ENCODE data around the gene IGFALS. TPM values are rescaled to one million over a fixed set of nuclear protein-coding genes. Genes with fewer than 3 reads are reported as not detected.

Gene IGFALS
- total and polyA plus RNA-seq, 7 donors: 0.12 to 0.38 (median 0.18) TPM; not detected in 3

DNA sequence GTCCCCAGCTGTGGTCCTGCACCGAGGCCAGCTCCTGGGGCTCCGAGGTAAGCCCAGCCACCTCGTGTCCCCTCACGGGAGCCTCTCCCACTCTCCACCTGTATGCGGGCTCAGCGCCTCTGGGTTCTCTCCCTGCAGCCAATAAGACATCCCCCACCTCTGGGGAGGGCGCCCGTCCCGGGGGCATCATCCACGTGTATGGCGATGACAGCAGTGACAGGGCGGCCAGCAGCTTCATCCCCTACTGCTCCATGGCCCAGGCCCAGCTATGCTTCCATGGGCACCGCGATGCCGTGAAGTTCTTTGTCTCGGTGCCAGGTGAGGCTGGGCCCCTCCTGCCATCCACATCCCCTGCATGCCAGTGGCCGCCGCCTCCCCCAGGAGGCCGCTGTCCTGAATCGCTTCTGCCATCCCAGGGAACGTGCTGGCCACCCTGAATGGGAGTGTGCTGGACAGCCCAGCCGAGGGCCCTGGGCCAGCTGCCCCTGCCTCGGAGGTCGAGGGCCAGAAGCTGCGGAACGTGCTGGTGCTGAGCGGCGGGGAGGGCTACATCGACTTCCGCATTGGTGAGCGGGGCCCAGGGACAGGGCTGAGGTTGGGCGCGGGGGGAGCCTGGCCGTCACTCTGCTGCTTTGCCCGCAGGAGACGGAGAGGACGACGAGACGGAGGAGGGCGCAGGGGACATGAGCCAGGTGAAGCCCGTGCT, 25.3 kb downstream of the IGFALS start:
- H3K36me3 ChIP-seq (ENCODE audit: insufficient read depth in 1 of 2, low read depth in 1 of 2): peaks cover 4 to 61% of the 10 kb centered on the region in 2 donors
- TF ChIP-seq, protein P1, sequence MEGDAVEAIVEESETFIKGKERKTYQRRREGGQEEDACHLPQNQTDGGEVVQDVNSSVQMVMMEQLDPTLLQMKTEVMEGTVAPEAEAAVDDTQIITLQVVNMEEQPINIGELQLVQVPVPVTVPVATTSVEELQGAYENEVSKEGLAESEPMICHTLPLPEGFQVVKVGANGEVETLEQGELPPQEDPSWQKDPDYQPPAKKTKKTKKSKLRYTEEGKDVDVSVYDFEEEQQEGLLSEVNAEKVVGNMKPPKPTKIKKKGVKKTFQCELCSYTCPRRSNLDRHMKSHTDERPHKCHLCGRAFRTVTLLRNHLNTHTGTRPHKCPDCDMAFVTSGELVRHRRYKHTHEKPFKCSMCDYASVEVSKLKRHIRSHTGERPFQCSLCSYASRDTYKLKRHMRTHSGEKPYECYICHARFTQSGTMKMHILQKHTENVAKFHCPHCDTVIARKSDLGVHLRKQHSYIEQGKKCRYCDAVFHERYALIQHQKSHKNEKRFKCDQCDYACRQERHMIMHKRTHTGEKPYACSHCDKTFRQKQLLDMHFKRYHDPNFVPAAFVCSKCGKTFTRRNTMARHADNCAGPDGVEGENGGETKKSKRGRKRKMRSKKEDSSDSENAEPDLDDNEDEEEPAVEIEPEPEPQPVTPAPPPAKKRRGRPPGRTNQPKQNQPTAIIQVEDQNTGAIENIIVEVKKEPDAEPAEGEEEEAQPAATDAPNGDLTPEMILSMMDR (IDR thresholded peaks at IDR 0.05): no peak

GRCh38 chr16:1767116-1767994, 26.1 kb downstream of the IGFALS start:
- no peak overlapping the region for H3K4me3 ChIP-seq
- WGBS, 3 donors: 89 to 93% (median 90%) methylated on average over 38 to 42 of the region's 42 CpGs
- TF ChIP-seq, protein P1 (IDR thresholded peaks at IDR 0.05): no peak
- intact Hi-C loops (cut with DNase I): no loop called here
- DNase-seq (peak in 1 of 2 donors; percentile 55), ATAC-seq (no peak)
- no peaks in the 10 kb centered on the region for H3K9me3 ChIP-seq
- peaks cover 5% of the 10 kb centered on the region for H3K4me1 ChIP-seq
- H3K36me3 ChIP-seq (ENCODE audit: insufficient read depth in 1 of 2, low read depth in 1 of 2): peaks cover 4 to 70% of the 10 kb centered on the region in 2 donors
- no peak overlapping the region for H3K27ac ChIP-seq
- H3K27me3 ChIP-seq (ENCODE audit: insufficient read depth in 3 of 3, low read length in 2 of 3): no peaks in the 10 kb centered on the region

More for the DNA sequence above, 25.3 kb downstream of the IGFALS start:
- ATAC-seq (no peak), DNase-seq (peak in 1 of 2 donors; percentile 54)
- Histone ChIP-seq H3K4me3 (no peak overlapping the region), H3K9me3 (no peaks in the 10 kb centered on the region), H3K4me1 (peaks cover 5% of the 10 kb centered on the region), H3K27ac (no peak overlapping the region), H3K27me3 (ENCODE audit: insufficient read depth in 3 of 3, low read length in 2 of 3) (no peaks in the 10 kb centered on the region)
- intact Hi-C loops (cut with DNase I): no loop called here
- 77 to 81% (median 77%) methylated on average over 41 of the region's 41 CpGs for WGBS, 3 donors

DNA sequence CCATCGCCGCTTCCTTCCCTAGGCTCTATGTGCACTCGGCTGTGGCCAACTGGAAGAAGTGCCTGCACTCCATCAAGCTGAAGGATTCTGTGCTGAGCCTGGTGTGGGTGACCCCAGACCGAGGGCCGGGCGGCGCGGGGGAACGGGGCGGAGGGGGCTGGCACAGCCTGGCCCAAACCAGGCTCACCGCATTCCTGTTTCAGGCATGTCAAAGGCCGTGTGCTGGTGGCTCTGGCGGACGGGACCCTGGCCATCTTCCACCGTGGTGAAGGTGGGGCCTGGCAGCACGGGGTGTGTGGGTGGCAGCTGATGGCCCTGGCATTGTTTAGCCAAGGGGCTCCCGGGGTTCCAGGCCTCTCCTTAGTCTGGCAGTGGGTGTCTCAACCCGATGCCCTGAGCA, 26.8 kb downstream of the IGFALS start:
- Histone ChIP-seq H3K27me3 (ENCODE audit: insufficient read depth in 3 of 3, low read length in 2 of 3) (no peaks in the 10 kb centered on the region), H3K9me3 (no peaks in the 10 kb centered on the region), H3K36me3 (ENCODE audit: insufficient read depth in 1 of 2, low read depth in 1 of 2) (peaks cover 4 to 76% of the 10 kb centered on the region in 2 donors), H3K4me3 (no peak overlapping the region), H3K27ac (no peak overlapping the region), H3K4me1 (peaks cover 5% of the 10 kb centered on the region)
- ATAC-seq (no peak), DNase-seq (no peak)
- TF ChIP-seq, protein P1 (IDR thresholded peaks at IDR 0.05): no peak
- WGBS, 3 donors: 80 to 84% (median 81%) methylated on average over 16 to 18 of the region's 18 CpGs
- intact Hi-C loops (cut with DNase I): no loop called here

GRCh38 chr16:1766231-1766630, 27.3 kb downstream of the IGFALS start:
- no peak overlapping the region for H3K27ac ChIP-seq
- ATAC-seq (no peak), DNase-seq (no peak)
- no peaks in the 10 kb centered on the region for H3K27me3 ChIP-seq (ENCODE audit: insufficient read depth in 3 of 3, low read length in 2 of 3)
- H3K9me3 ChIP-seq: no peaks in the 10 kb centered on the region
- 89 to 92% (median 89%) methylated on average over 19 of the region's 19 CpGs for WGBS, 3 donors
- H3K4me3 ChIP-seq: no peak overlapping the region
- intact Hi-C loops (cut with DNase I): no loop called here
- H3K4me1 ChIP-seq: peaks cover 5% of the 10 kb centered on the region
- H3K36me3 ChIP-seq (ENCODE audit: insufficient read depth in 1 of 2, low read depth in 1 of 2): peaks cover 4 to 78% of the 10 kb centered on the region in 2 donors
- TF ChIP-seq, protein P1 (IDR thresholded peaks at IDR 0.05): no peak
